Right ventricle myocardium superior (tissue), 1 donor: ENCODE measurements around the gene SUMF1. TPM values are rescaled to one million over a fixed set of nuclear protein-coding genes. Genes with fewer than 3 reads are reported as not detected.
A peak's percentile ranks its signal among the peaks of the same experiment; 100 is the strongest.

ENCODE experiments used
- ATAC-seq: fragments of 200-7000 bp; cut with Tn5 transposase; one replicate; pipeline ENCODE4 v1.9.1; 2020; ENCODE audit warnings: mild to moderate bottlenecking; ENCODE audit not compliant: poor library complexity
- DNase-seq: peaks from one replicate; pipeline ENCODE4 v3.0.0-alpha.2; 2020
- intact Hi-C: fragments of 100-400 bp; cut with DNase I; formaldehyde crosslinking; loops from one replicate; pipeline ENCODE4 v1.11.2; 2022
- total RNA-seq: library from RNA; stranded (reverse); fragmentation: NEBNext Ultra II Directional; extraction: Animal tissue kit (Norgen Biotek cat#: 25700); gene quantifications from one replicate; pipeline ENCODE4 v1.2.1, GENCODE V29; 2021
- donor health status: DM: no; HTN: yes; CAD: no; lungs with severe emphysema.

Gene SUMF1
- total RNA-seq, 1 donor from 2014 or later, result 7.6 TPM

GRCh38 chr3:4426261-4426781 lies 40.7 kb downstream of the SUMF1 start:
- intact Hi-C loops, result no loop called here
- DNase-seq (no peak), ATAC-seq (no peak)

GRCh38 chr3:4425707-4426106 lies 41.4 kb downstream of the SUMF1 start:
- intact Hi-C loops, result no loop called here
- ATAC-seq, result no peak

GRCh38 chr3:4425055-4425454 lies 42.0 kb downstream of the SUMF1 start:
- DNase-seq (no peak), ATAC-seq (no peak)
- intact Hi-C loops, result no loop called here

More at GRCh38 chr3:4425707-4426106, 41.4 kb downstream of the SUMF1 start:
- DNase-seq, result no peak

- intact Hi-C loops, result no loop called here
- no peak for DNase-seq
- ATAC-seq, result no peak
These were observed 45.9 kb downstream of the SUMF1 start for GRCh38 chr3:4421121-4421520.

GRCh38 chr3:4419920-4420319 lies 47.1 kb downstream of the SUMF1 start:
- DNase-seq (no peak), ATAC-seq (no peak)
- intact Hi-C loops, result no loop called here

GRCh38 chr3:4419386-4419785 lies 47.7 kb downstream of the SUMF1 start:
- ATAC-seq (no peak), DNase-seq (no peak)
- intact Hi-C loops, result no loop called here

- peak; percentile 45 for ATAC-seq
- intact Hi-C loops, result no loop called here
- no peak for DNase-seq
These were observed 48.9 kb downstream of the SUMF1 start for GRCh38 chr3:4418156-4418555.

- ATAC-seq (peak; percentile 36), DNase-seq (no peak)
- intact Hi-C loops, result no loop called here
These were observed 49.6 kb downstream of the SUMF1 start for GRCh38 chr3:4417449-4417848.

- DNase-seq, result peak; percentile 41
- intact Hi-C loops, result no loop called here
- ATAC-seq, result peak; percentile 29
These were observed 50.1 kb downstream of the SUMF1 start for GRCh38 chr3:4416961-4417360.

GRCh38 chr3:4416427-4416945 lies 50.6 kb downstream of the SUMF1 start:
- intact Hi-C loops, result no loop called here
- DNase-seq (no peak), ATAC-seq (no peak)

- no peak for DNase-seq
- intact Hi-C loops, result no loop called here
- ATAC-seq, result no peak
These were observed 53.6 kb downstream of the SUMF1 start for GRCh38 chr3:4413467-4413866.

- no peak for DNase-seq
- ATAC-seq, result no peak
- intact Hi-C loops, result no loop called here
These were observed 55.2 kb downstream of the SUMF1 start for GRCh38 chr3:4411833-4412232.

GRCh38 chr3:4411236-4411635 lies 55.8 kb downstream of the SUMF1 start:
- no peak for DNase-seq
- no peak for ATAC-seq
- intact Hi-C loops, result no loop called here

GRCh38 chr3:4410606-4411005 lies 56.5 kb downstream of the SUMF1 start:
- intact Hi-C loops, result no loop called here
- DNase-seq, result no peak
- ATAC-seq, result no peak

GRCh38 chr3:4409971-4410573 lies 57.0 kb downstream of the SUMF1 start:
- no peak for ATAC-seq
- intact Hi-C loops, result no loop called here

GRCh38 chr3:4409415-4409814 lies 57.7 kb downstream of the SUMF1 start:
- ATAC-seq (no peak), DNase-seq (no peak)
- intact Hi-C loops, result no loop called here

More at GRCh38 chr3:4409971-4410573, 57.0 kb downstream of the SUMF1 start:
- no peak for DNase-seq

GRCh38 chr3:4408958-4409357 lies 58.1 kb downstream of the SUMF1 start:
- ATAC-seq, result no peak
- intact Hi-C loops, result no loop called here
- DNase-seq, result no peak

GRCh38 chr3:4407941-4408340 lies 59.1 kb downstream of the SUMF1 start:
- DNase-seq (no peak), ATAC-seq (no peak)
- intact Hi-C loops, result no loop called here

- intact Hi-C loops, result no loop called here
- ATAC-seq (no peak), DNase-seq (no peak)
These were observed 60.1 kb downstream of the SUMF1 start for GRCh38 chr3:4406746-4407568.

GRCh38 chr3:4404881-4405280 lies 62.2 kb downstream of the SUMF1 start:
- ATAC-seq, result no peak
- DNase-seq, result no peak
- intact Hi-C loops, result no loop called here
